Spleen (tissue), 7 donors: ENCODE data around the gene SLC4A1AP.

Source experiments
- POLR2A ChIP-seq, 3 donors: fragments of 450-650 bp; IDR thresholded peaks; one replicate each; pipeline ENCODE4 v1.5.1; 2017; ENCODE audit warnings: antibody characterized with exemption in 3 of 3, mild to moderate bottlenecking in 1 of 3
- POLR2AphosphoS5 ChIP-seq, 3 donors: sonication (generic); formaldehyde crosslinking; IDR thresholded peaks; one replicate each; pipeline ENCODE4 v1.5.1; 2017; ENCODE audit warnings: antibody characterized with exemption in 3 of 3
- TF ChIP-seq, protein P1 (sequence below), 11 experiments: fragments of 200-600 bp in 7 of 11; fragments of 450-650 bp in 4 of 11; sonication (generic) in 4 of 11; IDR thresholded peaks in 8 of 11; conservative IDR thresholded peaks in 3 of 11; 1 replicate in 7 of 11; 2 replicates in 4 of 11; pipeline versions ENCODE4 v1.4.0 to v1.8.0; 2016 to 2021; ENCODE audit warnings: antibody characterized with exemption in 11 of 11, inconsistent platforms in 4 of 11, mild to moderate bottlenecking in 1 of 11
- donor health status: DM: no; HTN: no; CAD: no; lungs with moderate emphysema.
- donor health status: DM: no; HTN: no; CAD: no.
- donor health status: DM: no; HTN: no; CAD: no.

DNA sequence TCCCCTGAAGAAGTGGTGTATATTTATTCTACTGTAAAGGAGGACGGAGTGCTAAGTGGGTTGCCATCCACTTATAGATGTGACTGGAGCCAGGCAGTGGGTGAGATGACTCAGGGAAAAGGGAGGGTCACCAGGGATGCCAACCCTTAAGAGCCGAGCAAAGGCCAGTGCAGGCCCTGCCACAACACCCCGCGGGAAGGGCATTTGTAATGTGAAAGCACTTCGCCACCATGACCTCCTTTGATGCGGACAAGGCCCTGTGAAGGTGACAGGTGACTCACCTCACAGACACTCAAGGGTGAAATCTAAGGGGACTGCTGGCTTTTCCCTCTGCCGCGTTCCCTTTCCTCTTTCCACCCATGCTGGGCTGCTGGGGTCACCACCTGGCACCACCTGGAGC lies 57.6 kb downstream of the SLC4A1AP start:
- TF ChIP-seq POLR2AphosphoS5 (IDR thresholded peaks at IDR 0.05), result no peak
- TF ChIP-seq, protein P1, sequence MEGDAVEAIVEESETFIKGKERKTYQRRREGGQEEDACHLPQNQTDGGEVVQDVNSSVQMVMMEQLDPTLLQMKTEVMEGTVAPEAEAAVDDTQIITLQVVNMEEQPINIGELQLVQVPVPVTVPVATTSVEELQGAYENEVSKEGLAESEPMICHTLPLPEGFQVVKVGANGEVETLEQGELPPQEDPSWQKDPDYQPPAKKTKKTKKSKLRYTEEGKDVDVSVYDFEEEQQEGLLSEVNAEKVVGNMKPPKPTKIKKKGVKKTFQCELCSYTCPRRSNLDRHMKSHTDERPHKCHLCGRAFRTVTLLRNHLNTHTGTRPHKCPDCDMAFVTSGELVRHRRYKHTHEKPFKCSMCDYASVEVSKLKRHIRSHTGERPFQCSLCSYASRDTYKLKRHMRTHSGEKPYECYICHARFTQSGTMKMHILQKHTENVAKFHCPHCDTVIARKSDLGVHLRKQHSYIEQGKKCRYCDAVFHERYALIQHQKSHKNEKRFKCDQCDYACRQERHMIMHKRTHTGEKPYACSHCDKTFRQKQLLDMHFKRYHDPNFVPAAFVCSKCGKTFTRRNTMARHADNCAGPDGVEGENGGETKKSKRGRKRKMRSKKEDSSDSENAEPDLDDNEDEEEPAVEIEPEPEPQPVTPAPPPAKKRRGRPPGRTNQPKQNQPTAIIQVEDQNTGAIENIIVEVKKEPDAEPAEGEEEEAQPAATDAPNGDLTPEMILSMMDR (IDR thresholded peaks at IDR 0.05 in 8 of 11, conservative IDR thresholded peaks at IDR 0.05 in 3 of 11), result no peak
- TF ChIP-seq POLR2A (IDR thresholded peaks at IDR 0.05), result no peak
